SU-DHL-6 (cell line): Measurements from ENCODE around the gene ZFAND2A.
A peak's percentile ranks its signal among the peaks of the same experiment; 100 is the strongest.

ENCODE experiments used
- CTCF ChIP-seq: fragments of 200-600 bp; sonication (generic); IDR thresholded peaks from one replicate; pipeline ENCODE4 v1.5.1; 2017; ENCODE audit warnings: antibody characterized with exemption, mild to moderate bottlenecking, low read length, moderate library complexity; ENCODE audit not compliant: insufficient read depth, poor library complexity, severe bottlenecking
- EZH2phosphoT487 ChIP-seq: fragments of 200-600 bp; sonication (generic), shearing (Covaris generic); conservative IDR thresholded peaks from 2 replicates; pipeline ENCODE4 v1.6.1; 2018; ENCODE audit warnings: mild to moderate bottlenecking, antibody characterized with exemption, low read length, moderate library complexity, mixed read lengths

GRCh38 chr7:1169409-1170368 is 9.7 kb upstream of the ZFAND2A start:
- TF ChIP-seq CTCF (peak; percentile 95), EZH2phosphoT487 (no peak)
